DMS 273 (cell line): Measurements from ENCODE around the gene SPIN3.
"Not testable (repeated sequence)": the region's sequence is repeated elsewhere in the genome, so short reads cannot be mapped to it uniquely, and the experiment has no call there.

Source experiments
- DNase-seq: peaks from one replicate; lab custom pipeline; 2025; ENCODE audit not compliant: unreplicated experiment; lab: John Stamatoyannopoulos, UW

The SPIN3 gene

GRCh38 chrX:56995271-56995994, at the start of gene SPIN3:
Gene SPIN3 (minus strand): TSS chrX:56995541. CDS start chrX:56994947, 594 bp downstream.
- peak; percentile 89 for DNase-seq

- no peak for DNase-seq
These were observed 48.9 kb upstream of the SPIN3 start for GRCh38 chrX:57044245-57044644.

GRCh38 chrX:57037265-57037664, 41.9 kb upstream of the SPIN3 start:
- DNase-seq = not testable (repeated sequence)

- DNase-seq = no peak
These were observed 718 bp downstream of the SPIN3 start for GRCh38 chrX:56994375-56995270.

- DNase-seq = no peak
These were observed 7.6 kb downstream of the SPIN3 start for GRCh38 chrX:56987741-56988140.

- no peak for DNase-seq
These were observed 9.2 kb downstream of the SPIN3 start for GRCh38 chrX:56986138-56986537.

GRCh38 chrX:56978172-56978571, 17.2 kb downstream of the SPIN3 start:
- peak; percentile 66 for DNase-seq

GRCh38 chrX:56975611-56976010, 19.7 kb downstream of the SPIN3 start:
- no peak for DNase-seq

GRCh38 chrX:56974408-56974807, 20.9 kb downstream of the SPIN3 start:
- DNase-seq = no peak

GRCh38 chrX:56969559-56969958, 25.8 kb downstream of the SPIN3 start:
- DNase-seq = no peak

- no peak for DNase-seq
These were observed 26.4 kb downstream of the SPIN3 start for GRCh38 chrX:56968980-56969379.

- no peak for DNase-seq
These were observed 32.0 kb downstream of the SPIN3 start for GRCh38 chrX:56963377-56963776.

- no peak for DNase-seq
These were observed 47.6 kb downstream of the SPIN3 start for GRCh38 chrX:56947699-56948098.

GRCh38 chrX:56946201-56946600, 49.1 kb downstream of the SPIN3 start:
- peak; percentile 76 for DNase-seq

- DNase-seq = not testable (repeated sequence)
These were observed 50.1 kb downstream of the SPIN3 start for GRCh38 chrX:56945226-56945625.

GRCh38 chrX:56943264-56943663, 52.1 kb downstream of the SPIN3 start:
- no peak for DNase-seq
